T-helper 1 cell treated with Interleukin-12 subunit alpha and Interleukin-12 subunit beta and Interleukin-4 antibody, amounts not matched to agents 30 μg/mL and 1 μg/mL, for 36 hours (primary cell): Measurements from ENCODE around the gene RNF138.
"Not testable (repeated sequence)": the region's sequence is repeated elsewhere in the genome, so short reads cannot be mapped to it uniquely, and the experiment has no call there.

ENCODE experiments used
- H3K27ac Mint-ChIP-seq: one replicate; pipeline ENCODE4 v1.8.0; 2021; ENCODE audit warnings: mild to moderate bottlenecking, mixed read lengths
- H3K27me3 Mint-ChIP-seq: one replicate; pipeline ENCODE4 v1.8.0; 2021; ENCODE audit warnings: low read depth, mixed read lengths
- H3K36me3 Mint-ChIP-seq: one replicate; pipeline ENCODE4 v1.8.0; 2021; ENCODE audit warnings: low read depth, mixed read lengths
- H3K4me1 Mint-ChIP-seq: one replicate; pipeline ENCODE4 v1.8.0; 2021; ENCODE audit warnings: low read depth, mixed read lengths
- H3K4me3 Mint-ChIP-seq: one replicate; pipeline ENCODE4 v1.8.0; 2021; ENCODE audit warnings: mild to moderate bottlenecking, moderate library complexity, mixed read lengths
- H3K9me3 Mint-ChIP-seq: one replicate; pipeline ENCODE4 v1.8.0; 2021; ENCODE audit warnings: mixed read lengths

Gene RNF138

DNA sequence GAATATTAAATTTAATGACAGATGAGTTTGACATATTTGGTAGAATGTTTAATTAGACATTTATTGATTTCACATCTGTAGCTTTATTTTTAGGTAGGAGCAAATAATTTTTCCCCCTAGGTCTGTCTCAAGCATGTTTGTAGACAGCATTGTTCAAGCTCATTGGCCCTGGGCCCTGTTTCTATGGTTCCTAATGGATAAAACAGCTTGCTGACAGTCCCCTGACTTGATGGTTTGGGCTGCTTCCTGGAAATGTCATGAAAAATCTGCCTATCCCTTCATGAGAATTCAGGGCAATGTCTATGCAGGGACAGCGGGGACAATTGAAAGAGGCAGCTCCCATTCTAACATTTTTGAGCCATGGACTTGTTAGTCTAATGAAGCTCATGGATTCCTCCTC, 83.6 kb downstream of the RNF138 start:
- H3K27me3 Mint-ChIP-seq: no peaks in the 10 kb centered on the region
- H3K4me3 Mint-ChIP-seq: no peak overlapping the region
- H3K4me1 Mint-ChIP-seq: no peaks in the 10 kb centered on the region
- no peaks in the 10 kb centered on the region for H3K9me3 Mint-ChIP-seq
- H3K27ac Mint-ChIP-seq: no peak overlapping the region
- H3K36me3 Mint-ChIP-seq: no peaks in the 10 kb centered on the region

DNA sequence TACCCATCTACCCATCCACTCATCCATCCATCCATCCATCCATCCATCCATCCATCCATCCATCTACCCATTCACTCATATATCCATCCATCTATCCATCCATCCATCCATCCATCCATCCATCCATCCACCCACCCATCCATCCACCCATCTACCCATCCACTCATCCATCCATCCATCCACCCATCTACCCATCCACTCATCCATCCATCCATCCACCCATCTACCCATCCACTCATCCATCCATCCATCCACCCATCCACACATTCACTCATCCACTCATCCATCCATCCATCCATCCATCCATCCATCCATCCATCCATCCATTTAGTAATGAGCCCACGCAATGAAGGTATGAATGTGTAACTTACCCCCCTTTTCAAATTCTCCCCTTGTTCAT, 85.1 kb downstream of the RNF138 start:
- H3K4me1 Mint-ChIP-seq, H3K4me3 Mint-ChIP-seq, H3K27ac Mint-ChIP-seq, H3K27me3 Mint-ChIP-seq, H3K9me3 Mint-ChIP-seq, H3K36me3 Mint-ChIP-seq: not testable (repeated sequence)

- Mint-ChIP-seq H3K36me3 (no peaks in the 10 kb centered on the region), H3K4me1 (no peaks in the 10 kb centered on the region), H3K27me3 (no peaks in the 10 kb centered on the region), H3K4me3 (no peak overlapping the region), H3K27ac (no peak overlapping the region), H3K9me3 (no peaks in the 10 kb centered on the region)
Measured at GRCh38 chr18:32177530-32177929, 85.9 kb downstream of the RNF138 start.
